ENCODE results near the gene EXO5. TPM values are rescaled to one million over a fixed set of nuclear protein-coding genes. Genes with fewer than 3 reads are reported as not detected.

The EXO5 gene
- total and polyA plus RNA-seq, 2 of the 13 experiments (the other 11 are each of a cell fraction or from before 2014, with no cell fraction given), result 9.9 to 20.5 TPM

DNA sequence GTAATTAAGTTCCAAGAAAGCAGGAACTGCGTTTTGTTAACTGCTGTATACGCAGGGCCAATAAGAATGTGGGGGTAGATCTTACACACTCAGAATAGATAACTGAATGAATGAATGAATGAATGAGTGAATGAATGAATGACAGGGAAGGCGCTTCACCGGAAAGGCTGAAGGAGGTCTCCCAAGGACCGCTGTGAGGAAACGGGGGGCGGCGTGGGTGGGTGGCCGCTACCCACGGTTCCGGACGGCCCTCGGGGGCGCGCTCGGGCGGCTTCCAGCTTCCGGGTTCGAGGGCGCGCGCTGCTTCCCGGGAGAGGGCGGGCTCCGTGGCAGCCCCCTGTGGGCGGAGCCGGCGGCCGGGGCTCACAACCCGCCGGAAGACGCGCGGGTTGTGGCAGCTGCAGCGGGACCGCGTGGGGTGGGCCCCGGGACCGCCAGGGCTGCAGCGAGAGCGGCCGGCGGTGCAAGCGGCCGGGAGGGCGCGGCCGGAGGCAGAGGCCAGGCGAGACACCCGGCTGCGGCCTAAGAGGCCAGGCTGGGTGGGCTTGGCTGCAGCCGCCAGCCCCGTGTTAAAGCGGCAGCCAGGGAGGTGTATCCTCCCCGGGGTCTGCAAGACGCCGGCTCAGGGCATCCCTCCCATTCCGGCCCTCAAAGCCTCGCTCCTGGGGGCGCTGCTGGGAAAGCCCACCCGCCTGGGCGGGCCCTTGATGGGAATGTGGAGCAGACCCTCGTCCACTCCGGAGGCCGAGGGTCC is 31.5 kb upstream of the EXO5 start, which contains the start of gene ZFP69 (continued):
- no peak for TF ChIP-seq PTBP1 (IDR thresholded peaks at IDR 0.05; ENCODE audit: low read depth, low read length, poor library complexity, severe bottlenecking)
- TF ChIP-seq, protein P1, sequence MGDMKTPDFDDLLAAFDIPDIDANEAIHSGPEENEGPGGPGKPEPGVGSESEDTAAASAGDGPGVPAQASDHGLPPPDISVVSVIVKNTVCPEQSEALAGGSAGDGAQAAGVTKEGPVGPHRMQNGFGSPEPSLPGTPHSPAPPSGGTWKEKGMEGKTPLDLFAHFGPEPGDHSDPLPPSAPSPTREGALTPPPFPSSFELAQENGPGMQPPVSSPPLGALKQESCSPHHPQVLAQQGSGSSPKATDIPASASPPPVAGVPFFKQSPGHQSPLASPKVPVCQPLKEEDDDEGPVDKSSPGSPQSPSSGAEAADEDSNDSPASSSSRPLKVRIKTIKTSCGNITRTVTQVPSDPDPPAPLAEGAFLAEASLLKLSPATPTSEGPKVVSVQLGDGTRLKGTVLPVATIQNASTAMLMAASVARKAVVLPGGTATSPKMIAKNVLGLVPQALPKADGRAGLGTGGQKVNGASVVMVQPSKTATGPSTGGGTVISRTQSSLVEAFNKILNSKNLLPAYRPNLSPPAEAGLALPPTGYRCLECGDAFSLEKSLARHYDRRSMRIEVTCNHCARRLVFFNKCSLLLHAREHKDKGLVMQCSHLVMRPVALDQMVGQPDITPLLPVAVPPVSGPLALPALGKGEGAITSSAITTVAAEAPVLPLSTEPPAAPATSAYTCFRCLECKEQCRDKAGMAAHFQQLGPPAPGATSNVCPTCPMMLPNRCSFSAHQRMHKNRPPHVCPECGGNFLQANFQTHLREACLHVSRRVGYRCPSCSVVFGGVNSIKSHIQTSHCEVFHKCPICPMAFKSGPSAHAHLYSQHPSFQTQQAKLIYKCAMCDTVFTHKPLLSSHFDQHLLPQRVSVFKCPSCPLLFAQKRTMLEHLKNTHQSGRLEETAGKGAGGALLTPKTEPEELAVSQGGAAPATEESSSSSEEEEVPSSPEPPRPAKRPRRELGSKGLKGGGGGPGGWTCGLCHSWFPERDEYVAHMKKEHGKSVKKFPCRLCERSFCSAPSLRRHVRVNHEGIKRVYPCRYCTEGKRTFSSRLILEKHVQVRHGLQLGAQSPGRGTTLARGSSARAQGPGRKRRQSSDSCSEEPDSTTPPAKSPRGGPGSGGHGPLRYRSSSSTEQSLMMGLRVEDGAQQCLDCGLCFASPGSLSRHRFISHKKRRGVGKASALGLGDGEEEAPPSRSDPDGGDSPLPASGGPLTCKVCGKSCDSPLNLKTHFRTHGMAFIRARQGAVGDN (CRISPR knock-in tag; IDR thresholded peaks at IDR 0.05), result peak; percentile 85
- TF ChIP-seq, protein P2, sequence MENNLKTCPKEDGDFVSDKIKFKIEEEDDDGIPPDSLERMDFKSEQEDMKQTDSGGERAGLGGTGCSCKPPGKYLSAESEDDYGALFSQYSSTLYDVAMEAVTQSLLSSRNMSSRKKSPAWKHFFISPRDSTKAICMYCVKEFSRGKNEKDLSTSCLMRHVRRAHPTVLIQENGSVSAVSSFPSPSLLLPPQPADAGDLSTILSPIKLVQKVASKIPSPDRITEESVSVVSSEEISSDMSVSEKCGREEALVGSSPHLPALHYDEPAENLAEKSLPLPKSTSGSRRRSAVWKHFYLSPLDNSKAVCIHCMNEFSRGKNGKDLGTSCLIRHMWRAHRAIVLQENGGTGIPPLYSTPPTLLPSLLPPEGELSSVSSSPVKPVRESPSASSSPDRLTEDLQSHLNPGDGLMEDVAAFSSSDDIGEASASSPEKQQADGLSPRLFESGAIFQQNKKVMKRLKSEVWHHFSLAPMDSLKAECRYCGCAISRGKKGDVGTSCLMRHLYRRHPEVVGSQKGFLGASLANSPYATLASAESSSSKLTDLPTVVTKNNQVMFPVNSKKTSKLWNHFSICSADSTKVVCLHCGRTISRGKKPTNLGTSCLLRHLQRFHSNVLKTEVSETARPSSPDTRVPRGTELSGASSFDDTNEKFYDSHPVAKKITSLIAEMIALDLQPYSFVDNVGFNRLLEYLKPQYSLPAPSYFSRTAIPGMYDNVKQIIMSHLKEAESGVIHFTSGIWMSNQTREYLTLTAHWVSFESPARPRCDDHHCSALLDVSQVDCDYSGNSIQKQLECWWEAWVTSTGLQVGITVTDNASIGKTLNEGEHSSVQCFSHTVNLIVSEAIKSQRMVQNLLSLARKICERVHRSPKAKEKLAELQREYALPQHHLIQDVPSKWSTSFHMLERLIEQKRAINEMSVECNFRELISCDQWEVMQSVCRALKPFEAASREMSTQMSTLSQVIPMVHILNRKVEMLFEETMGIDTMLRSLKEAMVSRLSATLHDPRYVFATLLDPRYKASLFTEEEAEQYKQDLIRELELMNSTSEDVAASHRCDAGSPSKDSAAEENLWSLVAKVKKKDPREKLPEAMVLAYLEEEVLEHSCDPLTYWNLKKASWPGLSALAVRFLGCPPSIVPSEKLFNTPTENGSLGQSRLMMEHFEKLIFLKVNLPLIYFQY (CRISPR knock-in tag; IDR thresholded peaks at IDR 0.05; ENCODE audit: borderline replicate concordance), result peak; percentile 41; the same call in 1 of the 2 replicates
- TF ChIP-seq, protein P3, sequence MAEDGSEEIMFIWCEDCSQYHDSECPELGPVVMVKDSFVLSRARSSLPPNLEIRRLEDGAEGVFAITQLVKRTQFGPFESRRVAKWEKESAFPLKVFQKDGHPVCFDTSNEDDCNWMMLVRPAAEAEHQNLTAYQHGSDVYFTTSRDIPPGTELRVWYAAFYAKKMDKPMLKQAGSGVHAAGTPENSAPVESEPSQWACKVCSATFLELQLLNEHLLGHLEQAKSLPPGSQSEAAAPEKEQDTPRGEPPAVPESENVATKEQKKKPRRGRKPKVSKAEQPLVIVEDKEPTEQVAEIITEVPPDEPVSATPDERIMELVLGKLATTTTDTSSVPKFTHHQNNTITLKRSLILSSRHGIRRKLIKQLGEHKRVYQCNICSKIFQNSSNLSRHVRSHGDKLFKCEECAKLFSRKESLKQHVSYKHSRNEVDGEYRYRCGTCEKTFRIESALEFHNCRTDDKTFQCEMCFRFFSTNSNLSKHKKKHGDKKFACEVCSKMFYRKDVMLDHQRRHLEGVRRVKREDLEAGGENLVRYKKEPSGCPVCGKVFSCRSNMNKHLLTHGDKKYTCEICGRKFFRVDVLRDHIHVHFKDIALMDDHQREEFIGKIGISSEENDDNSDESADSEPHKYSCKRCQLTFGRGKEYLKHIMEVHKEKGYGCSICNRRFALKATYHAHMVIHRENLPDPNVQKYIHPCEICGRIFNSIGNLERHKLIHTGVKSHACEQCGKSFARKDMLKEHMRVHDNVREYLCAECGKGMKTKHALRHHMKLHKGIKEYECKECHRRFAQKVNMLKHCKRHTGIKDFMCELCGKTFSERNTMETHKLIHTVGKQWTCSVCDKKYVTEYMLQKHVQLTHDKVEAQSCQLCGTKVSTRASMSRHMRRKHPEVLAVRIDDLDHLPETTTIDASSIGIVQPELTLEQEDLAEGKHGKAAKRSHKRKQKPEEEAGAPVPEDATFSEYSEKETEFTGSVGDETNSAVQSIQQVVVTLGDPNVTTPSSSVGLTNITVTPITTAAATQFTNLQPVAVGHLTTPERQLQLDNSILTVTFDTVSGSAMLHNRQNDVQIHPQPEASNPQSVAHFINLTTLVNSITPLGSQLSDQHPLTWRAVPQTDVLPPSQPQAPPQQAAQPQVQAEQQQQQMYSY (CRISPR knock-in tag; IDR thresholded peaks at IDR 0.05), result no peak
- TF ChIP-seq MTF2 (CRISPR knock-in tag; IDR thresholded peaks at IDR 0.05; ENCODE audit: borderline replicate concordance), result peak; percentile 68; the same call in 1 of the 2 replicates
- peak; percentile 70; the same call in 1 of the 2 replicates for TF ChIP-seq HDAC1 (CRISPR knock-in tag; IDR thresholded peaks at IDR 0.05)
- no peak for TF ChIP-seq ZNF260 (CRISPR knock-in tag; IDR thresholded peaks at IDR 0.05; ENCODE audit: borderline replicate concordance, low read depth)
- TF ChIP-seq MTF1 (CRISPR knock-in tag; IDR thresholded peaks at IDR 0.05), result peak; percentile 1; the same call in 1 of the 2 replicates
- no peak for TF ChIP-seq NCOA1 (CRISPR knock-in tag; IDR thresholded peaks at IDR 0.05)
- TF ChIP-seq ZNF207 (IDR thresholded peaks at IDR 0.05; ENCODE audit: borderline replicate concordance), result no peak
- TF ChIP-seq, protein P4, sequence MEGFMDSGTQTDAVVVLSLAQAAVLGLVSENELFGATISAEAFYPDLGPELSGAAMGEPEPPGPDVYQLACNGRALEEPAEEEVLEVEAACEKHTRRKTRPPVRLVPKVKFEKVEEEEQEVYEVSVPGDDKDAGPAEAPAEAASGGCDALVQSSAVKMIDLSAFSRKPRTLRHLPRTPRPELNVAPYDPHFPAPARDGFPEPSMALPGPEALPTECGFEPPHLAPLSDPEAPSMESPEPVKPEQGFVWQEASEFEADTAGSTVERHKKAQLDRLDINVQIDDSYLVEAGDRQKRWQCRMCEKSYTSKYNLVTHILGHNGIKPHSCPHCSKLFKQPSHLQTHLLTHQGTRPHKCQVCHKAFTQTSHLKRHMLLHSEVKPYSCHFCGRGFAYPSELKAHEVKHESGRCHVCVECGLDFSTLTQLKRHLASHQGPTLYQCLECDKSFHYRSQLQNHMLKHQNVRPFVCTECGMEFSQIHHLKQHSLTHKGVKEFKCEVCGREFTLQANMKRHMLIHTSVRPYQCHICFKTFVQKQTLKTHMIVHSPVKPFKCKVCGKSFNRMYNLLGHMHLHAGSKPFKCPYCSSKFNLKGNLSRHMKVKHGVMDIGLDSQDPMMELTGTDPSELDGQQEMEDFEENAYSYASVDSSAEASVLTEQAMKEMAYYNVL (CRISPR knock-in tag; IDR thresholded peaks at IDR 0.05; ENCODE audit: borderline replicate concordance), result no peak; the same call in 1 of the 2 replicates
- TF ChIP-seq RFX5 (IDR thresholded peaks at IDR 0.05; ENCODE audit: low read depth, low read length), result no peak
- TF ChIP-seq ZBTB7A (CRISPR knock-in tag; IDR thresholded peaks at IDR 0.05), result no peak; the same call in 1 of the 2 replicates
